GM12878 (cell line): ENCODE data around the gene GGT7. TPM values are rescaled to one million over a fixed set of nuclear protein-coding genes. Genes with fewer than 3 reads are reported as not detected.

Source experiments
- ATAC-seq: fragments of 200-7000 bp; cut with Tn5 transposase; 3 replicates; pipeline ENCODE4 v1.9.1; 2020; ENCODE audit warnings: mild to moderate bottlenecking, moderate library complexity
- BruUV-seq: library from RNA; stranded (reverse); fragments of 400-500 nt; replicated peaks from 2 replicates; lab custom pipeline; 2021; lab: Mats Ljungman, UMichigan
- CTCF ChIA-PET: fragments of 300-600 bp; sonication (Branson Sonifier 250); formaldehyde crosslinking; extraction: SDS; loops from one replicate; lab custom pipeline; 2021; ENCODE audit warnings: inconsistent platforms; lab: Yijun Ruan, JAX
- POLR2A ChIA-PET: fragments of 350-600 bp; formaldehyde crosslinking; extraction: SDS; loops from one replicate; lab custom pipeline; 2021; ENCODE audit warnings: inconsistent platforms; lab: Charles Lee
- RAD21 ChIA-PET: fragments of 300-600 bp; sonication (Branson Sonifier 250); formaldehyde crosslinking; loops from one replicate; lab custom pipeline; 2023; ENCODE audit warnings: antibody characterized with exemption; ENCODE audit not compliant: unreplicated experiment; lab: Charles Lee
- SMC1A ChIA-PET: fragments of 300-600 bp; sonication (Branson Sonifier 250); formaldehyde crosslinking; loops from one replicate; lab custom pipeline; 2023; ENCODE audit not compliant: unreplicated experiment, uncharacterized antibody; lab: Charles Lee
- DNase-seq: peaks from one replicate; pipeline ENCODE4 v3.0.0-alpha.2; 2011; ENCODE audit warnings: low read depth, low spot score
- FAIRE-seq: peaks from 3 replicates; lab custom pipeline; 2011; peaks lifted over from hg19 to GRCh38; lab: Jason Lieb, UNC
- H2AFZ ChIP-seq: 2 replicates; pipeline ENCODE4 v1.6.0; 2011; ENCODE audit warnings: low read depth, low read length, control low read depth; ENCODE audit not compliant: control insufficient read depth
- H3K27ac ChIP-seq: 2 replicates; pipeline ENCODE4 v1.5.1; 2011; ENCODE audit warnings: control low read depth; ENCODE audit not compliant: control insufficient read depth, insufficient read depth
- H3K27me3 ChIP-seq, 2 experiments: replicated peaks in 1 of 2; 2 replicates each; pipeline versions ENCODE4 v1.6.0 to v1.6.1; 2011; ENCODE audit warnings: low read length in 1 of 2; ENCODE audit not compliant: control insufficient read depth in 2 of 2, insufficient read depth in 2 of 2
- H3K36me3 ChIP-seq, 2 experiments: 2 replicates each; pipeline ENCODE4 v1.5.1; 2011; ENCODE audit warnings: low read length in 1 of 2; ENCODE audit not compliant: control insufficient read depth in 2 of 2, insufficient read depth in 2 of 2
- H3K4me1 ChIP-seq: 2 replicates; pipeline ENCODE4 v1.6.1; 2011; ENCODE audit warnings: mild to moderate bottlenecking, low read length, moderate library complexity, mixed read lengths; ENCODE audit not compliant: control insufficient read depth, insufficient read depth
- H3K4me2 ChIP-seq: 2 replicates; pipeline ENCODE4 v1.6.0; 2011; ENCODE audit warnings: control low read depth; ENCODE audit not compliant: control insufficient read depth, insufficient read depth
- H3K4me3 ChIP-seq: fragments of 200-600 bp; sonication (generic); 2 replicates; pipeline ENCODE4 v1.5.1; 2016
- H3K79me2 ChIP-seq: 2 replicates; pipeline ENCODE4 v1.6.0; 2011; ENCODE audit warnings: low read length; ENCODE audit not compliant: control insufficient read depth, insufficient read depth
- H3K9ac ChIP-seq: 2 replicates; pipeline ENCODE4 v1.8.0; 2011; ENCODE audit warnings: low read length, control low read depth, mixed read lengths; ENCODE audit not compliant: control insufficient read depth, insufficient read depth
- H3K9me3 ChIP-seq: replicated peaks from 3 replicates; pipeline ENCODE4 v1.5.1; 2011; ENCODE audit warnings: mild to moderate bottlenecking, low read length; ENCODE audit not compliant: control insufficient read depth, insufficient read depth
- H4K20me1 ChIP-seq: 2 replicates; pipeline ENCODE4 v1.6.0; 2011; ENCODE audit not compliant: control insufficient read depth, insufficient read depth
- BMI1 ChIP-seq: fragments of 450-650 bp; IDR thresholded peaks from 2 replicates; pipeline ENCODE4 v1.6.1; 2016; ENCODE audit warnings: mild to moderate bottlenecking, moderate library complexity, borderline replicate concordance
- CTCF ChIP-seq, 3 experiments: IDR thresholded peaks in 2 of 3; conservative IDR thresholded peaks in 1 of 3; 2 replicates each; pipeline ENCODE4 v1.5.1; 2011; ENCODE audit warnings: low read depth in 3 of 3, low read length in 3 of 3, mild to moderate bottlenecking in 3 of 3, control low read depth in 2 of 3, moderate library complexity in 2 of 3, inconsistent platforms in 1 of 3, mixed read lengths in 1 of 3; ENCODE audit not compliant: control insufficient read depth in 2 of 3, insufficient read depth in 1 of 3; ENCODE audit errors: extremely low read depth in 1 of 3
- ETV6 ChIP-seq, 2 experiments: fragments of 450-650 bp in 1 of 2; IDR thresholded peaks in 1 of 2; conservative IDR thresholded peaks in 1 of 2; 2 replicates each; pipeline ENCODE4 v1.6.1; 2014; ENCODE audit warnings: antibody characterized with exemption in 1 of 2, borderline replicate concordance in 1 of 2, low read depth in 1 of 2, mild to moderate bottlenecking in 1 of 2, moderate library complexity in 1 of 2
- HDAC2 ChIP-seq: fragments of 200-600 bp; sonication (generic); IDR thresholded peaks from 2 replicates; pipeline ENCODE4 v1.6.1; 2017
- HSF1 ChIP-seq: fragments of 150-350 bp; IDR thresholded peaks from 2 replicates; pipeline ENCODE4 v1.6.1; 2014; ENCODE audit warnings: mild to moderate bottlenecking, low read depth, low read length
- IKZF1 ChIP-seq: fragments of 450-650 bp; conservative IDR thresholded peaks from 2 replicates; pipeline ENCODE4 v1.6.1; 2017; ENCODE audit warnings: antibody characterized with exemption, mild to moderate bottlenecking
- MTA2 ChIP-seq: fragments of 450-650 bp; IDR thresholded peaks from 2 replicates; pipeline ENCODE4 v1.6.1; 2016; ENCODE audit warnings: low read depth, mild to moderate bottlenecking, moderate library complexity
- PAX5 ChIP-seq: IDR thresholded peaks from 2 replicates; pipeline ENCODE4 v1.6.1; 2011; ENCODE audit warnings: low read depth, low read length, borderline replicate concordance
- PAX8 ChIP-seq: fragments of 450-650 bp; IDR thresholded peaks from 2 replicates; pipeline ENCODE4 v1.6.1; 2017; ENCODE audit warnings: mild to moderate bottlenecking, moderate library complexity
- RUNX3 ChIP-seq: IDR thresholded peaks from 2 replicates; pipeline ENCODE4 v1.6.1; 2012; ENCODE audit warnings: low read length, inconsistent platforms
- SREBF1 ChIP-seq: IDR thresholded peaks from 2 replicates; pipeline ENCODE4 v1.6.1; 2012; ENCODE audit warnings: mild to moderate bottlenecking, low read length
- TCF3 ChIP-seq: IDR thresholded peaks from 2 replicates; pipeline ENCODE4 v1.6.1; 2012; ENCODE audit warnings: low read depth, mild to moderate bottlenecking, low read length, borderline replicate concordance; ENCODE audit not compliant: insufficient read depth
- ZBTB4 ChIP-seq: fragments of 450-650 bp; formaldehyde crosslinking; IDR thresholded peaks from 2 replicates; pipeline ENCODE4 v1.4.0; 2022; ENCODE audit warnings: mild to moderate bottlenecking, moderate library complexity
- ZNF274 ChIP-seq: IDR thresholded peaks from one replicate; pipeline ENCODE4 v1.8.0; 2011; ENCODE audit not compliant: insufficient read length, insufficient read depth
- ZZZ3 ChIP-seq: IDR thresholded peaks from 2 replicates; pipeline ENCODE4 v1.6.1; 2011; ENCODE audit warnings: low read depth; ENCODE audit not compliant: control insufficient read depth, insufficient read length
- WGBS: methylation state at CpG from one replicate; pipeline ENCODE4 v1.1.6; 2016; ENCODE audit warnings: low lambda C conversion rate; ENCODE audit not compliant: insufficient replicate concordance, insufficient coverage; ENCODE audit errors: missing lambda C conversion rate; 5-methylcytosine and 5-hydroxymethylcytosine counted together
- in situ Hi-C: fragments of 300-500 bp; cut with MboI; formaldehyde crosslinking; loops from 9 replicates; pipeline ENCODE4 v1.14.3; 2018; ENCODE audit warnings: mixed read lengths
- intact Hi-C: fragments of 100-400 bp; cut with micrococcal nuclease; formaldehyde crosslinking; loops from one replicate; pipeline ENCODE4 v1.14.2; 2022; ENCODE audit not compliant: unreplicated experiment
- polyA plus RNA-seq, 11 experiments: library from polyadenylated mRNA; depleted of rRNA in 4 of 11; unstranded in 6 of 11; stranded (reverse) in 5 of 11; fragments of >200 nt; fragmentation: Nextera tagmentation in 4 of 11; fragmentation: Illumina TruSeq in 1 of 11; extraction: Ambion mirVana in 4 of 11; extraction: Trizol in 1 of 11; gene quantifications; 1 replicate in 1 of 11; 2 replicates in 10 of 11; pipeline versions ENCODE4 v1.2.1 to v1.2.3, GENCODE V29; 2011 to 2016; ENCODE audit warnings: inconsistent platforms in 2 of 11, missing spikeins in 2 of 11, low read depth in 1 of 11
- total RNA-seq, 4 experiments: library from RNA; depleted of rRNA in 3 of 4; stranded (reverse); fragments of >200 nt in 3 of 4; fragmentation: Illumina TruSeq in 1 of 4; extraction: Trizol in 1 of 4; gene quantifications; 2 replicates each; pipeline versions ENCODE4 v1.2.1 to v1.2.3, GENCODE V29; 2013 to 2021

The GGT7 gene
- total and polyA plus RNA-seq, 10 of the 15 experiments (the other 5 are each of a cell fraction or from before 2014, with no cell fraction given), result 0.02 to 14.7 (median 5.3) TPM

- TF ChIP-seq CTCF (IDR thresholded peaks at IDR 0.05 in 2 of 3, conservative IDR thresholded peaks at IDR 0.05 in 1 of 3; ENCODE audit: control insufficient read depth in 2 of 3, extremely low read depth in 1 of 3, insufficient read depth in 1 of 3, low read depth in 3 of 3, low read length in 3 of 3), result peak; percentile 81 to 86 (median 86)
- TF ChIP-seq MTA2, result no peak
- TF ChIP-seq RUNX3, result 0 out of 2 replicates have a peak, but pooled peaks have one; percentile 37
Observed at GRCh38 chr20:34874094-34874654, 1.5 kb upstream of the GGT7 start (continued).

- DNase-seq (no peak), FAIRE-seq (no peak), ATAC-seq (no peak)
- in situ Hi-C loops (loop anchor here (5.0 kb wide), 1 partner anchor 84 kb away; the partner anchor contains the start of genes GSS and MYH7B), intact Hi-C loops (loop anchor here (1.0 to 10.0 kb wide), 3 partner anchors 87 to 335 kb away; partner anchors contain the start of gene TRPC4AP)
- H2AFZ ChIP-seq, result peak overlapping the region; percentile 94
- H3K27ac ChIP-seq, result no peak overlapping the region
- ChIA-PET CTCF (interaction anchor here (0.6 to 7.5 kb wide), 29 partner anchors 10 to 396 kb away, joined by 3 to 99 read pairs (median 4); partner anchors contain the start of genes EDEM2, GSS, MYH7B and TRPC4AP), POLR2A (no interaction called here), RAD21 (interaction anchor here (0.5 to 7.1 kb wide), 7 partner anchors 49 to 566 kb away, joined by 3 to 71 read pairs (median 4); partner anchors contain the start of genes GSS and MYH7B), SMC1A (interaction anchor here (0.9 to 3.3 kb wide), 10 partner anchors 77 to 340 kb away, joined by 3 to 14 read pairs (median 4); partner anchors contain the start of genes GSS and MYH7B)
- no peak overlapping the region for H3K9ac ChIP-seq
- H3K4me2 ChIP-seq, result peak overlapping the region; percentile 88
- no TSS peak for BruUV-seq
- no peaks in the 10 kb centered on the region; a peak in 1 of 4 replicates for H3K27me3 ChIP-seq
- no peaks in the 10 kb centered on the region for H3K36me3 ChIP-seq
- H3K79me2 ChIP-seq, result no peaks in the 10 kb centered on the region
- no peaks in the 10 kb centered on the region for H3K9me3 ChIP-seq
- no peak overlapping the region for H3K4me3 ChIP-seq
- WGBS, result 30% methylated on average over 3 of the region's 3 CpGs
- no peaks in the 10 kb centered on the region for H4K20me1 ChIP-seq
- H3K4me1 ChIP-seq, result peaks cover 17% of the 10 kb centered on the region
- no peak for TF ChIP-seq ZBTB4 (CRISPR knock-in tag)
- no peak for TF ChIP-seq ETV6 (conservative IDR thresholded peaks at IDR 0.05 in 1 of 2, IDR thresholded peaks at IDR 0.05 in 1 of 2; ENCODE audit: borderline replicate concordance in 1 of 2, low read depth in 1 of 2)
- no peak for TF ChIP-seq IKZF1
- TF ChIP-seq PAX5, result no peak
- no peak for TF ChIP-seq HSF1
- TF ChIP-seq ZNF274, result no peak
- no peak for TF ChIP-seq ZZZ3
- TF ChIP-seq TCF3, result no peak
- TF ChIP-seq BMI1, result no peak
- no peak for TF ChIP-seq PAX8
- no peak for TF ChIP-seq HDAC2
- TF ChIP-seq SREBF1, result no peak
Observed at GRCh38 chr20:34873583-34874093, 982 bp upstream of the GGT7 start.
